Naive thymus-derived CD8-positive, alpha-beta T cell (primary cell): ENCODE measurements around the gene CDH16. TPM values are rescaled to one million over a fixed set of nuclear protein-coding genes. Genes with fewer than 3 reads are reported as not detected.
"Not testable (repeated sequence)": the region's sequence is repeated elsewhere in the genome, so short reads cannot be mapped to it uniquely, and the experiment has no call there.

ENCODE experiments used
- ATAC-seq, 2 donors: fragments of 150-1000 bp; cut with Tn5 transposase in 1 of 2; sonication (Bioruptor Pico), chemical (Tn5 transposase) in 1 of 2; 1 replicate in 1 of 2; 2 replicates in 1 of 2; pipeline ENCODE4 v1.10.0; 2021; ENCODE audit warnings: mild to moderate bottlenecking in 2 of 2, moderate library complexity in 2 of 2
- POLR2A ChIA-PET: fragments of 350-600 bp; sonication (Branson Sonifier 250); formaldehyde crosslinking; loops from one replicate; lab custom pipeline; 2021; ENCODE audit warnings: antibody characterized with exemption; lab: Charles Lee
- DNase-seq, 10 donors: peaks; one replicate each; pipeline versions ENCODE4 v3.0.0 to v3.0.0-alpha.2; 2020 to 2022
- H3K27ac Mint-ChIP-seq, 10 donors: one replicate each; pipeline ENCODE4 v1.8.0; 2020 to 2022; ENCODE audit warnings: mild to moderate bottlenecking in 10 of 10, mixed read lengths in 10 of 10, moderate library complexity in 4 of 10, inconsistent platforms in 1 of 10
- H3K27me3 Mint-ChIP-seq, 5 donors: one replicate each; pipeline ENCODE4 v1.8.0; 2021 to 2022; ENCODE audit warnings: mixed read lengths in 5 of 5
- H3K36me3 Mint-ChIP-seq, 3 donors: one replicate each; pipeline ENCODE4 v1.8.0; 2020 to 2022; ENCODE audit warnings: mixed read lengths in 3 of 3, mild to moderate bottlenecking in 2 of 3, inconsistent platforms in 1 of 3
- H3K4me1 Mint-ChIP-seq, 4 donors: one replicate each; pipeline ENCODE4 v1.8.0; 2021 to 2022; ENCODE audit warnings: mixed read lengths in 4 of 4
- H3K4me3 Mint-ChIP-seq, 10 donors: one replicate each; pipeline ENCODE4 v1.8.0; 2020 to 2022; ENCODE audit warnings: mild to moderate bottlenecking in 10 of 10, mixed read lengths in 10 of 10, moderate library complexity in 6 of 10, inconsistent platforms in 1 of 10
- H3K9me3 Mint-ChIP-seq, 9 donors: one replicate each; pipeline ENCODE4 v1.8.0; 2020 to 2022; ENCODE audit warnings: mixed read lengths in 9 of 9, mild to moderate bottlenecking in 3 of 9, inconsistent platforms in 1 of 9, moderate library complexity in 1 of 9
- polyA plus RNA-seq, 3 donors: library from polyadenylated mRNA; unstranded; fragments of 300-500 nt; fragmentation: Illumina TruSeq; gene quantifications; one replicate each; pipeline ENCODE4 v1.2.3, GENCODE V29; 2021
- total RNA-seq, 8 experiments: library from RNA in 2 of 8; stranded (reverse) in 2 of 8; gene quantifications; one replicate each; pipeline ENCODE4 v1.2.3 and lab custom pipeline; 2021 to 2026

CDH16 gene
- total and polyA plus RNA-seq, 5 experiments from 2014 or later, result not detected

- POLR2A ChIA-PET, result interaction anchor here (1.2 kb wide), 1 partner anchor 10 kb away, joined by 6 read pairs; no protein-coding TSS in a partner anchor
- not testable (repeated sequence) for H3K36me3 Mint-ChIP-seq, ATAC-seq, DNase-seq, H3K9me3 Mint-ChIP-seq, H3K27me3 Mint-ChIP-seq, H3K27ac Mint-ChIP-seq
- peaks cover 11 to 29% (median 19%) of the 10 kb centered on the region in 4 donors for H3K4me1 Mint-ChIP-seq
- peak overlapping the region in 1 of 10 donors; percentile 54 for H3K4me3 Mint-ChIP-seq
These were observed 47.3 kb downstream of the CDH16 start for GRCh38 chr16:66871363-66871762.

- Mint-ChIP-seq H3K27ac (no peak overlapping the region), H3K27me3 (peaks cover 0 to 1% (median 0%) of the 10 kb centered on the region in 5 donors), H3K4me3 (no peak overlapping the region), H3K4me1 (peaks cover 11 to 22% (median 19%) of the 10 kb centered on the region in 4 donors), H3K9me3 (no peaks in the 10 kb centered on the region), H3K36me3 (no peaks in the 10 kb centered on the region)
- peak in 1 of 10 donors; percentile 21 for DNase-seq
- POLR2A ChIA-PET, result interaction anchor here (0.6 to 3.2 kb wide), 3 partner anchors 39 to 47 kb away, joined by 3 to 25 read pairs (median 3); partner anchors contain the start of gene NAE1
- no peak for ATAC-seq
These were observed 49.3 kb downstream of the CDH16 start for GRCh38 chr16:66869424-66869823.

- Mint-ChIP-seq H3K4me1 (peaks cover 2 to 6% (median 4%) of the 10 kb centered on the region in 4 donors), H3K4me3 (no peak overlapping the region), H3K27ac (no peak overlapping the region), H3K36me3 (no peaks in the 10 kb centered on the region), H3K9me3 (no peaks in the 10 kb centered on the region), H3K27me3 (peaks cover 0 to 3% (median 0%) of the 10 kb centered on the region in 5 donors)
- ATAC-seq, result no peak
- POLR2A ChIA-PET, result no interaction called here
- no peak for DNase-seq
These were observed 55.0 kb downstream of the CDH16 start for GRCh38 chr16:66863707-66864106.

GRCh38 chr16:66862023-66862520, 56.6 kb downstream of the CDH16 start:
- H3K4me3 Mint-ChIP-seq, result no peak overlapping the region
- no peak for DNase-seq
- no peak for ATAC-seq
- H3K4me1 Mint-ChIP-seq, result no peaks in the 10 kb centered on the region
- no peak overlapping the region for H3K27ac Mint-ChIP-seq
- H3K9me3 Mint-ChIP-seq, result no peaks in the 10 kb centered on the region
- peaks cover 0 to 2% (median 0%) of the 10 kb centered on the region in 5 donors for H3K27me3 Mint-ChIP-seq
- POLR2A ChIA-PET, result no interaction called here
- no peaks in the 10 kb centered on the region for H3K36me3 Mint-ChIP-seq

GRCh38 chr16:66859397-66860068, 59.2 kb downstream of the CDH16 start:
- H3K27me3 Mint-ChIP-seq, result peaks cover 0 to 2% (median 0%) of the 10 kb centered on the region in 5 donors
- no peak for ATAC-seq
- POLR2A ChIA-PET, result no interaction called here
- H3K9me3 Mint-ChIP-seq, result no peaks in the 10 kb centered on the region
- H3K4me1 Mint-ChIP-seq, result no peaks in the 10 kb centered on the region
- peak overlapping the region in 1 of 10 donors; percentile 52 for H3K27ac Mint-ChIP-seq
- peak in 1 of 10 donors; percentile 23 for DNase-seq
- no peaks in the 10 kb centered on the region for H3K36me3 Mint-ChIP-seq
- H3K4me3 Mint-ChIP-seq, result no peak overlapping the region

- Mint-ChIP-seq H3K27ac (peak overlapping the region in 1 of 10 donors; percentile 52), H3K4me1 (no peaks in the 10 kb centered on the region), H3K36me3 (no peaks in the 10 kb centered on the region), H3K4me3 (no peak overlapping the region), H3K9me3 (no peaks in the 10 kb centered on the region), H3K27me3 (peaks cover 0 to 2% (median 0%) of the 10 kb centered on the region in 5 donors)
- POLR2A ChIA-PET, result no interaction called here
- ATAC-seq, result no peak
- DNase-seq, result no peak
These were observed 59.8 kb downstream of the CDH16 start for GRCh38 chr16:66858740-66859396.

Other genes with a start within 250 kb of the CDH16 start
- 1 to 10 TPM; 2.0 to 3.1 TPM for gene CMTM4, start 222.1 kb downstream of the CDH16 start, total RNA-seq
- gene CMTM4, start 222.1 kb downstream of the CDH16 start, polyA plus RNA-seq, result under 1 TPM in 2 of 3 donors, not detected in 1; 0.15 to 0.26 TPM
- gene DYNC1LI2, start 167.3 kb downstream of the CDH16 start, total RNA-seq, result 10 to 100 TPM; 89.2 to 95.2 TPM
- gene DYNC1LI2, start 167.3 kb downstream of the CDH16 start, polyA plus RNA-seq, result 10 to 100 TPM; 25.7 to 37.3 (median 27.3) TPM
- under 1 TPM; 0.25 to 0.81 TPM for gene TERB1, start 117.3 kb downstream of the CDH16 start, total RNA-seq
- not detected for gene TERB1, start 117.3 kb downstream of the CDH16 start, polyA plus RNA-seq
- 100 to 1,000 TPM; 103 to 113 TPM for gene NAE1, start 87.9 kb downstream of the CDH16 start, total RNA-seq
- gene NAE1, start 87.9 kb downstream of the CDH16 start, polyA plus RNA-seq, result 100 to 1,000 TPM in 1 of 3 donors, 10 to 100 TPM in 2; 84.7 to 107 (median 95.7) TPM
- gene CA7, start 74.5 kb downstream of the CDH16 start, total RNA-seq, result not detected
- not detected for gene CA7, start 74.5 kb downstream of the CDH16 start, polyA plus RNA-seq
- 10 to 100 TPM; 10.0 to 11.3 TPM for gene PDP2, start 38.4 kb downstream of the CDH16 start, total RNA-seq
- 1 to 10 TPM; 1.2 to 1.8 (median 1.7) TPM for gene PDP2, start 38.4 kb downstream of the CDH16 start, polyA plus RNA-seq
- under 1 TPM in 1 of 2 experiments, not detected in 1; 0.55 TPM for gene RRAD, start 6.7 kb upstream of the CDH16 start, total RNA-seq
- not detected for gene RRAD, start 6.7 kb upstream of the CDH16 start, polyA plus RNA-seq
- 10 to 100 TPM; 57.6 to 64.4 TPM for gene CIAO2B, start 15.5 kb upstream of the CDH16 start, total RNA-seq
- gene CIAO2B, start 15.5 kb upstream of the CDH16 start, polyA plus RNA-seq, result 100 to 1,000 TPM in 1 of 3 donors, 10 to 100 TPM in 2; 86.1 to 110 (median 91.3) TPM
- gene CES2, start 16.6 kb upstream of the CDH16 start, total RNA-seq, result 10 to 100 TPM; 56.7 to 62.7 TPM
- gene CES2, start 16.6 kb upstream of the CDH16 start, polyA plus RNA-seq, result 10 to 100 TPM; 21.1 to 31.2 (median 31.2) TPM
- gene CES3, start 42.4 kb upstream of the CDH16 start, total RNA-seq, result under 1 TPM; 0.10 to 0.16 TPM
- not detected for gene CES3, start 42.4 kb upstream of the CDH16 start, polyA plus RNA-seq
- gene CES4A, start 69.7 kb upstream of the CDH16 start, total RNA-seq, result 10 to 100 TPM; 10.0 to 13.7 TPM
- 1 to 10 TPM in 2 of 3 donors, under 1 TPM in 1; 0.83 to 2.4 (median 1.5) TPM for gene CES4A, start 69.7 kb upstream of the CDH16 start, polyA plus RNA-seq
- 10 to 100 TPM; 91.4 to 95.0 TPM for gene CBFB, start 110.3 kb upstream of the CDH16 start, total RNA-seq
- 10 to 100 TPM; 61.2 to 79.8 (median 73.5) TPM for gene CBFB, start 110.3 kb upstream of the CDH16 start, polyA plus RNA-seq
- gene PHAF1, start 191.1 kb upstream of the CDH16 start, total RNA-seq, result 10 to 100 TPM; 21.4 to 23.3 TPM
- gene PHAF1, start 191.1 kb upstream of the CDH16 start, polyA plus RNA-seq, result 10 to 100 TPM in 1 of 3 donors, 1 to 10 TPM in 2; 6.9 to 10.9 (median 6.9) TPM
- gene B3GNT9, start 232.1 kb upstream of the CDH16 start, total RNA-seq, result 1 to 10 TPM; 1.5 to 1.8 TPM
- gene B3GNT9, start 232.1 kb upstream of the CDH16 start, polyA plus RNA-seq, result 1 to 10 TPM in 1 of 3 donors, under 1 TPM in 2; 0.19 to 1.1 (median 0.28) TPM
- gene TRADD, start 241.0 kb upstream of the CDH16 start, total RNA-seq, result 10 to 100 TPM; 41.0 to 43.4 TPM
- 10 to 100 TPM; 44.9 to 49.1 (median 48.2) TPM for gene TRADD, start 241.0 kb upstream of the CDH16 start, polyA plus RNA-seq
- gene FBXL8, start 241.1 kb upstream of the CDH16 start, total RNA-seq, result 10 to 100 TPM in 1 of 2 experiments, 1 to 10 TPM in 1; 9.0 to 10.9 TPM
- gene FBXL8, start 241.1 kb upstream of the CDH16 start, polyA plus RNA-seq, result 1 to 10 TPM; 1.8 to 2.8 (median 2.5) TPM
- gene HSF4, start 245.9 kb upstream of the CDH16 start, total RNA-seq, result 10 to 100 TPM in 1 of 2 experiments, 1 to 10 TPM in 1; 9.7 to 14.8 TPM
- gene HSF4, start 245.9 kb upstream of the CDH16 start, polyA plus RNA-seq, result not detected